Right lobe of liver (tissue), 4 donors: ENCODE results near the gene SUPT6H.

Experiments
- POLR2A ChIP-seq: fragments of 450-650 bp; IDR thresholded peaks from one replicate; pipeline ENCODE4 v1.6.1; 2017; ENCODE audit warnings: antibody characterized with exemption, mild to moderate bottlenecking
- TF ChIP-seq, protein P1 (sequence below), 4 donors: fragments of 200-600 bp in 3 of 4; fragments of 450-650 bp in 1 of 4; IDR thresholded peaks; one replicate each; pipeline versions ENCODE4 v1.5.1 to v1.8.0; 2016 to 2022; ENCODE audit warnings: antibody characterized with exemption in 4 of 4, mild to moderate bottlenecking in 2 of 4
- donor health status: DM: no; HTN: no; CAD: no.
- donor health status: DM: no; HTN: no; CAD: no.
- donor health status: DM: no; HTN: yes; CAD: no.

DNA sequence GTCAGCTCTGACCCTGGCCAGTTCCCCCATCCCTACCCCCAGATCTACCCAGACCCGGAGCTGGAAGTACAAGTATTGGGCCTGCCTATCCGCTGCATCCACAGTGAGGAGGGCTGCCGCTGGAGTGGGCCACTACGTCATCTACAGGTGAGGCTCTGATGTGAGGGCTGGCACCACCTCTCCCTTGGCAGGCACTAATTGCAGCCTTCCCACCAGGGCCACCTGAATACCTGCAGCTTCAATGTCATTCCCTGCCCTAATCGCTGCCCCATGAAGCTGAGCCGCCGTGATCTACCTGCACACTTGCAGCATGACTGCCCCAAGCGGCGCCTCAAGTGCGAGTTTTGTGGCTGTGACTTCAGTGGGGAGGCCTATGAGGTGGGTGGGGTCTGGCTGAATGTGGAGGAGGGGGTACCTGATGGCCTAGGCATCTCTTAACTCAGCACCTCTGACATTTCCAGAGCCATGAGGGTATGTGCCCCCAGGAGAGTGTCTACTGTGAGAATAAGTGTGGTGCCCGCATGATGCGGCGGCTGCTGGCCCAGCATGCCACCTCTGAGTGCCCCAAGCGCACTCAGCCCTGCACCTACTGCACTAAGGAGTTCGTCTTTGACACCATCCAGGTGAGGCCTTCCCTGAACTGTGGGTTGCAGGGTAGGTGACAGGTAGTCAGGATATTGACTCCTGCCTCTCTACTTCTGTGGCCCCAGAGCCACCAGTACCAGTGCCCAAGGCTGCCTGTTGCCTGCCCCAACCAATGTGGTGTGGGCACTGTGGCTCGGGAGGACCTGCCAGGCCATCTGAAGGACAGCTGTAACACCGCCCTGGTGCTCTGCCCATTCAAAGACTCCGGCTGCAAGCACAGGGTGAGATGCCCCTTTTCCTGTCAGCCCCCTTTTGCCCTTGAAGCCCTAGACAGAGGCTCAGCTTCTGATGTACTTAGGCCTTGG is 86.1 kb downstream of the SUPT6H start:
- TF ChIP-seq, protein P1, sequence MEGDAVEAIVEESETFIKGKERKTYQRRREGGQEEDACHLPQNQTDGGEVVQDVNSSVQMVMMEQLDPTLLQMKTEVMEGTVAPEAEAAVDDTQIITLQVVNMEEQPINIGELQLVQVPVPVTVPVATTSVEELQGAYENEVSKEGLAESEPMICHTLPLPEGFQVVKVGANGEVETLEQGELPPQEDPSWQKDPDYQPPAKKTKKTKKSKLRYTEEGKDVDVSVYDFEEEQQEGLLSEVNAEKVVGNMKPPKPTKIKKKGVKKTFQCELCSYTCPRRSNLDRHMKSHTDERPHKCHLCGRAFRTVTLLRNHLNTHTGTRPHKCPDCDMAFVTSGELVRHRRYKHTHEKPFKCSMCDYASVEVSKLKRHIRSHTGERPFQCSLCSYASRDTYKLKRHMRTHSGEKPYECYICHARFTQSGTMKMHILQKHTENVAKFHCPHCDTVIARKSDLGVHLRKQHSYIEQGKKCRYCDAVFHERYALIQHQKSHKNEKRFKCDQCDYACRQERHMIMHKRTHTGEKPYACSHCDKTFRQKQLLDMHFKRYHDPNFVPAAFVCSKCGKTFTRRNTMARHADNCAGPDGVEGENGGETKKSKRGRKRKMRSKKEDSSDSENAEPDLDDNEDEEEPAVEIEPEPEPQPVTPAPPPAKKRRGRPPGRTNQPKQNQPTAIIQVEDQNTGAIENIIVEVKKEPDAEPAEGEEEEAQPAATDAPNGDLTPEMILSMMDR (IDR thresholded peaks at IDR 0.05): no peak
- TF ChIP-seq POLR2A: no peak
